Retinal pigment epithelial cell (primary cell): Measurements from ENCODE around the gene C16orf95.
"Not testable (repeated sequence)": the region's sequence is repeated elsewhere in the genome, so short reads cannot be mapped to it uniquely, and the experiment has no call there.

ENCODE experiments used
- DNase-seq: peaks from one replicate; pipeline ENCODE4 v3.0.0-alpha.2; 2010; ENCODE audit warnings: low read depth
- H3K4me3 ChIP-seq: 2 replicates; pipeline ENCODE4 v1.5.1; 2011; ENCODE audit warnings: mild to moderate bottlenecking, low read length, control low read depth, moderate library complexity
- TF ChIP-seq, protein P1 (sequence below): conservative IDR thresholded peaks from 2 replicates; pipeline ENCODE4 v1.5.1; 2011; ENCODE audit warnings: low read depth, low read length, control low read depth, inconsistent platforms

The C16orf95 gene

DNA sequence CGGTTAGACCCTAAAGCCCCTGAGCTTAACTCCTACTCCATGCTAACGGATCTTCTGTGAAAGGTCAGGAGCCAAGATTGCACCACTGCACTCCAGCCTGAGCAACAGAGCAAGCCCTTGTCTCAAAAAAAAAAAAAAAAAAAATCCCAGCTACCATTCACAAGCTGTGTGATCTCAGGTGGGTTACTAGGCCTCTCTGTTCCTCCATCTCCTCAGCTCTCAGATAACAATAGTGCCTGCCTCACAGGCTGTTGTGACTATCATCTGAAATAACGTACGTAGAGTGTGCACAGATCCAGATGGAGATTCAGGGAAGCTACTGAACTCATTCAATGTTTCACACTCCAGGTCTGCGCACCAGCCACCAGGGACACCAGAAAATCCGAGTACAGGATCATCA is 57.8 kb downstream of the C16orf95 start:
- TF ChIP-seq, protein P1, sequence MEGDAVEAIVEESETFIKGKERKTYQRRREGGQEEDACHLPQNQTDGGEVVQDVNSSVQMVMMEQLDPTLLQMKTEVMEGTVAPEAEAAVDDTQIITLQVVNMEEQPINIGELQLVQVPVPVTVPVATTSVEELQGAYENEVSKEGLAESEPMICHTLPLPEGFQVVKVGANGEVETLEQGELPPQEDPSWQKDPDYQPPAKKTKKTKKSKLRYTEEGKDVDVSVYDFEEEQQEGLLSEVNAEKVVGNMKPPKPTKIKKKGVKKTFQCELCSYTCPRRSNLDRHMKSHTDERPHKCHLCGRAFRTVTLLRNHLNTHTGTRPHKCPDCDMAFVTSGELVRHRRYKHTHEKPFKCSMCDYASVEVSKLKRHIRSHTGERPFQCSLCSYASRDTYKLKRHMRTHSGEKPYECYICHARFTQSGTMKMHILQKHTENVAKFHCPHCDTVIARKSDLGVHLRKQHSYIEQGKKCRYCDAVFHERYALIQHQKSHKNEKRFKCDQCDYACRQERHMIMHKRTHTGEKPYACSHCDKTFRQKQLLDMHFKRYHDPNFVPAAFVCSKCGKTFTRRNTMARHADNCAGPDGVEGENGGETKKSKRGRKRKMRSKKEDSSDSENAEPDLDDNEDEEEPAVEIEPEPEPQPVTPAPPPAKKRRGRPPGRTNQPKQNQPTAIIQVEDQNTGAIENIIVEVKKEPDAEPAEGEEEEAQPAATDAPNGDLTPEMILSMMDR: no peak
- DNase-seq: no peak
- no peak overlapping the region for H3K4me3 ChIP-seq

DNA sequence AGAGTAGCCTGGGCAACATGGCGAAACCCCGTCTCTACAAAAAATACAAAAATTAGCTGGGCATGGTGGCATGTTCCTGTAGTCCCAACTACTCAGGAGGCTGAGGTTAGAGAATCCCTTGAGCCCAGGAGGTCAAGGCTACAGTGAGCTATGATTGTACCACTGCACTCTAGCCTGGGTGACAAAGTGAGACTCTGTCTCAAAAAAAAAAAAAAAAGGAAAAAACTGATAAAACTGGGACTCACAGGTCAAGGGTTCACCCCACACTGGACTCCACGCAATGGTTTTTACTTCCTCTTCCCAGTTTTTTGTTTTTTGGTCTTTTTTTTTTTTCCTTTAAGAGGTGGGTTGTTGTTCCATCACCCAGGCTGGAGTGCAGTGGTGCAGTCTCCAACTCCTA is 58.5 kb downstream of the C16orf95 start:
- H3K4me3 ChIP-seq, DNase-seq: not testable (repeated sequence)

DNA sequence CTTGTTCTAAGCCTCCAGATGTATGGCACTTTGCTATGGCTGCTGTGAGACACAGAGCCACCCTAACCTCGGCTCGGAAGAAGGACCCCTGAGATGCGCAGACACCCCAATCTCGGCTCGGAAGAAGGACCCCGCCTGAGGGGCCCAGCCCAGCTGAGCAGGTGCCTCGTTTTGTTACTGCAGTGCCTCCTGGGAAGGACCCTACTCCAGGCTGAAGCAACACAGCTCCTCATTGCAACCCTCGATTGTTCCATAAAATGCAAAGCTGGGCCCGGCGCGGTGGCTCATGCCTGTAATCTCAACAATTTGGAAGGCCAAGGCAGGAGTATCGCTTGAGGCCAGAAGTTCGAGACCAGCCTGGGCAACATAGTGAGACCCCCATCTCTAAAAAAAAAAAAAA is 61.3 kb downstream of the C16orf95 start:
- TF ChIP-seq, protein P1: no peak
- H3K4me3 ChIP-seq: no peak overlapping the region
- no peak for DNase-seq

DNA sequence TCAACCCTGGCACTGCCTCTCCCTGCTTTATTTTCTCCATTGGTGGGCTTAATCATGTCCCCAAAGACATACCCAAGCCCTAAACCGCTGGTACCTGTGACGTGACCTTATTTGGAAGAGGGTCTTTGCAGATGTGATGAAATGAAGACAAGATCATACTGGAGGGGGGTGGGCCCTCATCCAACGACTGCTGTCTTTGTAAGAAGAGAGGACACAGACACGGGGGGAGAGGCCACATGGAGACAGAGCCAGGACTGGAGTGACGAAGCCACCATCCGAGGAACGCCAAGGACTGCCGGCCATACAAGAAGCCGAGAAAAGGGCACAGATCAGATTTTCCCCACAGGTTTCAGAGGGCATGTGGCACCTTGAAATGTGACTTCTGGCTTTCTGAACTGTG is 62.5 kb downstream of the C16orf95 start:
- no peak for DNase-seq
- H3K4me3 ChIP-seq: no peak overlapping the region
- TF ChIP-seq, protein P1: no peak

DNA sequence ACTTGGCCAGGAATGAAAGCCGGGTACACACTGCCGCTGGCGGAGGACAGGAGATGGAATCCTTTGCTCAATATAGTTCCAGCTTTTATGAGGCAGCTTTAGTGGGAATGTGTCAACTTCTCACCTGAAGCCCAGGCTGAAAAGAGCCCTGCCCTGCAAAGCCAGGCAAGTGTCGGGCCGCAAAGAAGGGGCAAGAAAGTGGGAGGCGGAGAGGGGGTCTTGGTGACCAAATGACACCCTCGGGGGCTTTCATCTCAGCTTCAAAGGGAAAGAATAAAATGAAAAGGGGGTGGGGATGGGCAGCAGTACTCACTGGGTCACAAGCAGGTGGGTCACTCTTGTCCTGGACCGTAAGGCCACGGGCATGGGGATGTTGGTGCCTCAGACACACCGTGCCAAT is 62.9 kb downstream of the C16orf95 start:
- no peak for DNase-seq
- TF ChIP-seq, protein P1: no peak
- no peak overlapping the region for H3K4me3 ChIP-seq

DNA sequence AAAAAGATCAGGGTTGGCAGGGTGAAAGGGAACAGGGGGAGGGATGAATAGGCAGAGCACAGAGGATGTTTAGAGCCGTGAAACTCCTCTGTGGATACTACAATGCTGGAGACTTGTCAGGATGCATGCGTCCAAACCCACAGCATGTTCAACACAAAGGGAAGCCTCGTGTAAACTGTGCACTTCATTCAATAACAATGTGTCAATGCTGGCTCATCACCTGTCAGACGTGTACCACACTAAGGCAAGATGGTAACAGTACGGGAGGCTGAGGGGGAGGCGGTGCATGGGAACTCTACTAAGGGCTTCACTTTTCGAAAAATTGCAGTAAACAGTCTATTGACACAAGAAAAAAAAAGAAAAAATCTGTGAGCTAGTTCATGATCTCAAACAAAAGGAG is 63.7 kb downstream of the C16orf95 start:
- no peak overlapping the region for H3K4me3 ChIP-seq
- no peak for DNase-seq
- TF ChIP-seq, protein P1: no peak
